ENCODE results near the gene DPM2. TPM values are rescaled to one million over a fixed set of nuclear protein-coding genes. Genes with fewer than 3 reads are reported as not detected.

DPM2 gene
- total and polyA plus RNA-seq, 2 of the 4 experiments (the other 2 are of a cell fraction): 10.8 to 60.6 TPM

DNA sequence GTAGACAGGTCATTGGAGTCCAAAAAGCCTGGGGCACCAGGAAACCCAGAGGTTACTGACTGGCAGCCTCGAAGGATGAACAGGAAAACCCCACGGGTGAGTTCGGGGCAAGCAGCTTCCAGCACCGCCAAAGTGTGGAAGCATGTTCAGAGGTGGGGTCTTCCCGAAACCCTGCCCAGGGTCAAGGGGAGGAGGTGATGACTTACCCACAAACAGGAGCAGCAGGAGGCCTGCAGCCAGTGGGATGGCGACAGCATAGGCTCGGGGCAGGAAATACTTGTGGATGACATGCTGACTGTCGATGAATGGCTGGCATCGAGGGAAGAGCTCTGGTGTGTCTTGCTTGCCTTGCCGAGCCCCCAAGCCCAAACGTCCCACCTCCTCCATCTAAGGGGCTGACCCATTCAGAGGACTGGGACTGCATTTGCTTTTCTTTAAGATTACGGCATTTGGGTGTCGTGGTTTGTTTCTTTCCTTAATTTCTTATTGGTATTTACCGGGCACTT is 1.3 kb downstream of the DPM2 start:
- Histone ChIP-seq H3K36me3 (ENCODE audit: control insufficient read depth, insufficient read depth, low read length) (peaks cover 9% of the 10 kb centered on the region), H2AK9ac (replicated peaks; ENCODE audit: low read depth, low read length, poor library complexity) (peak overlapping the region; percentile 99), H3K9me3 (ENCODE audit: control insufficient read depth, insufficient read depth, low read length) (no peaks in the 10 kb centered on the region), H3K23ac (ENCODE audit: low read depth, low read length) (peak overlapping the region; percentile 97), H2BK20ac (ENCODE audit: low read depth, low read length) (no peak overlapping the region), H2BK15ac (ENCODE audit: low read depth, low read length) (no peak overlapping the region), H3K9me1 (ENCODE audit: insufficient read depth, low read length) (peaks cover 34% of the 10 kb centered on the region), H3K14ac (replicated peaks; ENCODE audit: low read depth, low read length) (peak overlapping the region; percentile 92; the same call in 1 of the 2 replicates), H2AK5ac (ENCODE audit: low read depth, low read length) (peak overlapping the region; percentile 33; the same call in 1 of the 2 replicates), H3K18ac (ENCODE audit: low read depth, low read length) (no peak overlapping the region), H4K91ac (ENCODE audit: insufficient read depth, low read depth, low read length) (no peak overlapping the region), H3K4me3 (ENCODE audit: insufficient read depth, low read depth, low read length) (peak overlapping the region; percentile 71; the same call in 1 of the 2 replicates), H3K9ac (ENCODE audit: low read depth, low read length) (peak overlapping the region; percentile 85; the same call in 1 of the 2 replicates), H3K56ac (ENCODE audit: extremely low read depth, insufficient read depth, low read length) (no peak overlapping the region), H4K20me1 (ENCODE audit: insufficient read depth, low read length) (peaks cover 24% of the 10 kb centered on the region), H3K4ac (ENCODE audit: low read depth, low read length) (peak overlapping the region; percentile 83), H4K5ac (ENCODE audit: low read depth, low read length) (no peak overlapping the region), H4K8ac (ENCODE audit: low read depth in 2 of 2, low read length in 2 of 2) (no peak overlapping the region), H3K4me2 (ENCODE audit: low read depth, low read length) (peak overlapping the region; percentile 93), H2BK120ac (ENCODE audit: low read depth, low read length) (no peak overlapping the region), H3K27me3 (ENCODE audit: control insufficient read depth, insufficient read depth, low read length) (no peaks in the 10 kb centered on the region), H2BK5ac (ENCODE audit: low read depth, low read length, poor library complexity, severe bottlenecking) (no peak overlapping the region), H3K79me1 (ENCODE audit: low read depth in 1 of 2, low read length in 2 of 2) (peaks cover 16 to 45% of the 10 kb centered on the region in 2 experiments; a peak in 3 of 4 replicates), H2AFZ (replicated peaks; ENCODE audit: low read length, poor library complexity) (no peak overlapping the region), H3K4me1 (ENCODE audit: control insufficient read depth, insufficient read depth, low read length) (peaks cover 20% of the 10 kb centered on the region), H3K27ac (ENCODE audit: insufficient read depth, low read length) (no peak overlapping the region)
- in situ Hi-C loops (cut with MboI; ENCODE audit: low sequenced_read_pairs): loop anchor here (5.0 kb wide), 1 partner anchor 161 kb away; no protein-coding TSS in a partner anchor
- ATAC-seq (ENCODE audit: low read depth): no peak
- no peak for DNase-seq
- TF ChIP-seq RCOR1 (IDR thresholded peaks at IDR 0.05; ENCODE audit: insufficient replicate concordance, low read length) (no peak), SMC3 (IDR thresholded peaks at IDR 0.05; ENCODE audit: low read depth, low read length) (no peak), NFE2L2 (IDR thresholded peaks at IDR 0.05; ENCODE audit: low read depth, low read length) (no peak), BHLHE40 (IDR thresholded peaks at IDR 0.05; ENCODE audit: low read depth, low read length) (no peak), MAFK (IDR thresholded peaks at IDR 0.05; ENCODE audit: low read depth, low read length) (no peak), MXI1 (IDR thresholded peaks at IDR 0.05; ENCODE audit: borderline replicate concordance, low read depth, low read length) (no peak), FOS (IDR thresholded peaks at IDR 0.05; ENCODE audit: low read depth, low read length) (no peak), MAZ (IDR thresholded peaks at IDR 0.05; ENCODE audit: borderline replicate concordance, low read depth, low read length) (no peak), RAD21 (IDR thresholded peaks at IDR 0.05; ENCODE audit: low read length) (no peak), CHD1 (IDR thresholded peaks at IDR 0.05; ENCODE audit: low read depth, low read length) (no peak), POLR2A (IDR thresholded peaks at IDR 0.05; ENCODE audit: low read depth, low read length) (no peak), CEBPB (IDR thresholded peaks at IDR 0.05; ENCODE audit: low read depth, low read length) (no peak), RFX5 (IDR thresholded peaks at IDR 0.05; ENCODE audit: low read depth, low read length) (no peak)
- TF ChIP-seq, protein P1, sequence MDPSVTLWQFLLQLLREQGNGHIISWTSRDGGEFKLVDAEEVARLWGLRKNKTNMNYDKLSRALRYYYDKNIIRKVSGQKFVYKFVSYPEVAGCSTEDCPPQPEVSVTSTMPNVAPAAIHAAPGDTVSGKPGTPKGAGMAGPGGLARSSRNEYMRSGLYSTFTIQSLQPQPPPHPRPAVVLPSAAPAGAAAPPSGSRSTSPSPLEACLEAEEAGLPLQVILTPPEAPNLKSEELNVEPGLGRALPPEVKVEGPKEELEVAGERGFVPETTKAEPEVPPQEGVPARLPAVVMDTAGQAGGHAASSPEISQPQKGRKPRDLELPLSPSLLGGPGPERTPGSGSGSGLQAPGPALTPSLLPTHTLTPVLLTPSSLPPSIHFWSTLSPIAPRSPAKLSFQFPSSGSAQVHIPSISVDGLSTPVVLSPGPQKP (IDR thresholded peaks at IDR 0.05; ENCODE audit: borderline replicate concordance, low read depth, low read length): no peak
- TF ChIP-seq, protein P2, sequence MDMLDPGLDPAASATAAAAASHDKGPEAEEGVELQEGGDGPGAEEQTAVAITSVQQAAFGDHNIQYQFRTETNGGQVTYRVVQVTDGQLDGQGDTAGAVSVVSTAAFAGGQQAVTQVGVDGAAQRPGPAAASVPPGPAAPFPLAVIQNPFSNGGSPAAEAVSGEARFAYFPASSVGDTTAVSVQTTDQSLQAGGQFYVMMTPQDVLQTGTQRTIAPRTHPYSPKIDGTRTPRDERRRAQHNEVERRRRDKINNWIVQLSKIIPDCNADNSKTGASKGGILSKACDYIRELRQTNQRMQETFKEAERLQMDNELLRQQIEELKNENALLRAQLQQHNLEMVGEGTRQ (IDR thresholded peaks at IDR 0.05; ENCODE audit: low read depth, low read length): no peak
- TF ChIP-seq, protein P3, sequence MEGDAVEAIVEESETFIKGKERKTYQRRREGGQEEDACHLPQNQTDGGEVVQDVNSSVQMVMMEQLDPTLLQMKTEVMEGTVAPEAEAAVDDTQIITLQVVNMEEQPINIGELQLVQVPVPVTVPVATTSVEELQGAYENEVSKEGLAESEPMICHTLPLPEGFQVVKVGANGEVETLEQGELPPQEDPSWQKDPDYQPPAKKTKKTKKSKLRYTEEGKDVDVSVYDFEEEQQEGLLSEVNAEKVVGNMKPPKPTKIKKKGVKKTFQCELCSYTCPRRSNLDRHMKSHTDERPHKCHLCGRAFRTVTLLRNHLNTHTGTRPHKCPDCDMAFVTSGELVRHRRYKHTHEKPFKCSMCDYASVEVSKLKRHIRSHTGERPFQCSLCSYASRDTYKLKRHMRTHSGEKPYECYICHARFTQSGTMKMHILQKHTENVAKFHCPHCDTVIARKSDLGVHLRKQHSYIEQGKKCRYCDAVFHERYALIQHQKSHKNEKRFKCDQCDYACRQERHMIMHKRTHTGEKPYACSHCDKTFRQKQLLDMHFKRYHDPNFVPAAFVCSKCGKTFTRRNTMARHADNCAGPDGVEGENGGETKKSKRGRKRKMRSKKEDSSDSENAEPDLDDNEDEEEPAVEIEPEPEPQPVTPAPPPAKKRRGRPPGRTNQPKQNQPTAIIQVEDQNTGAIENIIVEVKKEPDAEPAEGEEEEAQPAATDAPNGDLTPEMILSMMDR (conservative IDR thresholded peaks at IDR 0.05; ENCODE audit: low read depth, low read length): no peak
- ChIA-PET CTCF (interaction anchor here (1.4 kb wide), 1 partner anchor 181 kb away, joined by 4 read pairs; no protein-coding TSS in a partner anchor), POLR2A (ENCODE audit: unreplicated experiment) (no interaction called here)
- dilution Hi-C loops (cut with HindIII; ENCODE audit: low sequenced_read_pairs, unreplicated experiment): no loop called here
- no TSS peak for BruUV-seq (replicated peaks)
- WGBS, 2 experiments (ENCODE audit: extremely low coverage in 2 of 2, insufficient read length in 1 of 2): 100% methylated on average over 1 of the region's 14 CpGs; no CpG with 5 or more reads in 1 of the 2 experiments
- intact Hi-C loops (cut with micrococcal nuclease): no loop called here

Data from IMR-90 (cell line).